Parathyroid adenoma (tissue), 2 donors: ENCODE data around the gene MYOF.

Experiments used
- H2AFZ ChIP-seq: fragments of 300-600 bp; sonication (generic); one replicate; pipeline ENCODE4 v1.7.0; 2017; ENCODE audit warnings: antibody characterized with exemption, mild to moderate bottlenecking
- H3K27ac ChIP-seq: fragments of 300-600 bp; sonication (generic); one replicate; pipeline ENCODE4 v1.7.0; 2017
- H3K27me3 ChIP-seq: fragments of 300-600 bp; sonication (generic); one replicate; pipeline ENCODE4 v1.7.0; 2017; ENCODE audit warnings: low read length; ENCODE audit not compliant: control insufficient read depth, insufficient read depth
- H3K36me3 ChIP-seq: fragments of 300-600 bp; sonication (generic); one replicate; pipeline ENCODE4 v1.7.0; 2017; ENCODE audit warnings: low read length; ENCODE audit not compliant: control insufficient read depth, insufficient read depth
- H3K4me1 ChIP-seq: fragments of 300-600 bp; sonication (generic); one replicate; pipeline ENCODE4 v1.7.0; 2017; ENCODE audit warnings: control low read depth
- H3K4me2 ChIP-seq: fragments of 300-600 bp; sonication (generic); one replicate; pipeline ENCODE4 v1.7.0; 2017; ENCODE audit warnings: low read length
- H3K4me3 ChIP-seq: fragments of 300-600 bp; sonication (generic); one replicate; pipeline ENCODE4 v1.7.0; 2017; ENCODE audit warnings: low read depth, low read length
- H3K79me2 ChIP-seq: fragments of 300-600 bp; sonication (generic); one replicate; pipeline ENCODE4 v1.7.0; 2017; ENCODE audit warnings: control low read depth
- H3K9ac ChIP-seq: fragments of 300-600 bp; sonication (generic); one replicate; pipeline ENCODE4 v1.7.0; 2017; ENCODE audit warnings: mild to moderate bottlenecking
- H3K9me3 ChIP-seq: fragments of 300-600 bp; sonication (generic); one replicate; pipeline ENCODE4 v1.7.0; 2017; ENCODE audit warnings: low read length; ENCODE audit not compliant: control insufficient read depth
- CTCF ChIP-seq: fragments of 300-600 bp; sonication (generic); IDR thresholded peaks from one replicate; pipeline ENCODE4 v1.7.0; 2017; ENCODE audit warnings: antibody characterized with exemption, mild to moderate bottlenecking
- donor health status: primary hyperparathyroidism.

MYOF gene

GRCh38 chr10:93417266-93417665 is 64.9 kb downstream of the MYOF start:
- H3K4me2 ChIP-seq = no peak overlapping the region
- H3K9ac ChIP-seq = no peak overlapping the region
- H3K9me3 ChIP-seq = no peaks in the 10 kb centered on the region
- H3K79me2 ChIP-seq = no peaks in the 10 kb centered on the region
- peaks cover 52% of the 10 kb centered on the region for H3K4me1 ChIP-seq
- H3K36me3 ChIP-seq = no peaks in the 10 kb centered on the region
- H3K27ac ChIP-seq = no peak overlapping the region
- no peak overlapping the region for H2AFZ ChIP-seq
- H3K27me3 ChIP-seq = no peaks in the 10 kb centered on the region
- TF ChIP-seq CTCF = no peak
- H3K4me3 ChIP-seq = no peak overlapping the region

GRCh38 chr10:93416824-93417223 is 65.3 kb downstream of the MYOF start:
- Histone ChIP-seq H3K79me2 (no peaks in the 10 kb centered on the region), H2AFZ (no peak overlapping the region), H3K9ac (no peak overlapping the region), H3K36me3 (no peaks in the 10 kb centered on the region), H3K4me2 (no peak overlapping the region), H3K27ac (no peak overlapping the region), H3K27me3 (no peaks in the 10 kb centered on the region), H3K9me3 (no peaks in the 10 kb centered on the region), H3K4me1 (peaks cover 48% of the 10 kb centered on the region), H3K4me3 (no peak overlapping the region)
- TF ChIP-seq CTCF = no peak

- H3K4me2 ChIP-seq = peak overlapping the region; percentile 6
- peaks cover 37% of the 10 kb centered on the region for H3K4me1 ChIP-seq
- H3K9me3 ChIP-seq = no peaks in the 10 kb centered on the region
- H3K36me3 ChIP-seq = no peaks in the 10 kb centered on the region
- no peak overlapping the region for H3K27ac ChIP-seq
- H3K4me3 ChIP-seq = no peak overlapping the region
- peak; percentile 19 for TF ChIP-seq CTCF
- H3K9ac ChIP-seq = no peak overlapping the region
- no peak overlapping the region for H2AFZ ChIP-seq
- H3K27me3 ChIP-seq = no peaks in the 10 kb centered on the region
- no peaks in the 10 kb centered on the region for H3K79me2 ChIP-seq
Observed at GRCh38 chr10:93415693-93416092, 66.4 kb downstream of the MYOF start.

GRCh38 chr10:93413252-93413689 is 68.9 kb downstream of the MYOF start:
- Histone ChIP-seq H3K4me2 (no peak overlapping the region), H3K36me3 (no peaks in the 10 kb centered on the region), H3K79me2 (no peaks in the 10 kb centered on the region), H3K9me3 (no peaks in the 10 kb centered on the region), H3K27me3 (no peaks in the 10 kb centered on the region), H2AFZ (no peak overlapping the region), H3K4me3 (no peak overlapping the region), H3K4me1 (peaks cover 16% of the 10 kb centered on the region), H3K9ac (no peak overlapping the region), H3K27ac (no peak overlapping the region)
- TF ChIP-seq CTCF = no peak

- H3K27ac ChIP-seq = no peak overlapping the region
- no peak overlapping the region for H3K4me2 ChIP-seq
- H3K9ac ChIP-seq = no peak overlapping the region
- no peak overlapping the region for H3K4me3 ChIP-seq
- H3K27me3 ChIP-seq = no peaks in the 10 kb centered on the region
- H3K79me2 ChIP-seq = no peaks in the 10 kb centered on the region
- TF ChIP-seq CTCF = no peak
- no peak overlapping the region for H2AFZ ChIP-seq
- peaks cover 14% of the 10 kb centered on the region for H3K4me1 ChIP-seq
- H3K36me3 ChIP-seq = no peaks in the 10 kb centered on the region
- H3K9me3 ChIP-seq = no peaks in the 10 kb centered on the region
Observed at GRCh38 chr10:93412801-93413200, 69.3 kb downstream of the MYOF start.
